ENCODE measurements around the gene SART3. TPM values are rescaled to one million over a fixed set of nuclear protein-coding genes. Genes with fewer than 3 reads are reported as not detected.

SART3 gene
- total RNA-seq, 3 donors from 2014 or later (not counting 1 experiment from before 2014, with no cell fraction given) = 76.5 to 107 (median 78.3) TPM

GRCh38 chr12:108565146-108565545 lies 4.2 kb upstream of the SART3 start:
- no peak for TF ChIP-seq CTCF (IDR thresholded peaks at IDR 0.05)
- H3K36me3 ChIP-seq (ENCODE audit: control insufficient read depth, insufficient read depth, low read length) = peaks cover 54% of the 10 kb centered on the region
- Mint-ChIP-seq H3K9me3 (no peaks in the 10 kb centered on the region), H3K36me3 (peaks cover 25% of the 10 kb centered on the region), H3K4me3 (no peak overlapping the region), H3K27me3 (ENCODE audit: low read depth in 2 of 2) (no peaks in the 10 kb centered on the region), H3K4me1 (peaks cover 26 to 27% of the 10 kb centered on the region in 2 donors), H3K27ac (no peak overlapping the region)
- WGBS (ENCODE audit: insufficient coverage) = 80% methylated on average over 3 of the region's 3 CpGs
- no peak overlapping the region for H3K27ac ChIP-seq (ENCODE audit: low read length)
- no peaks in the 10 kb centered on the region for H3K27me3 ChIP-seq (ENCODE audit: control insufficient read depth, insufficient read depth, low read length)
- ATAC-seq (no peak), DNase-seq (no peak)
- H3K4me3 ChIP-seq (ENCODE audit: low read length) = no peak overlapping the region
- no peaks in the 10 kb centered on the region for H3K9me3 ChIP-seq (ENCODE audit: control insufficient read depth, insufficient read depth, low read length)
- peaks cover 27% of the 10 kb centered on the region for H3K4me1 ChIP-seq (ENCODE audit: control insufficient read depth, insufficient read depth, low read length)
- intact Hi-C loops (cut with micrococcal nuclease) = loop anchor here (10.0 kb wide), 1 partner anchor 270 kb away; no protein-coding TSS in a partner anchor

GRCh38 chr12:108564724-108565123 lies 3.8 kb upstream of the SART3 start:
- no peaks in the 10 kb centered on the region for H3K9me3 Mint-ChIP-seq
- TF ChIP-seq CTCF (IDR thresholded peaks at IDR 0.05) = no peak
- Histone ChIP-seq H3K36me3 (ENCODE audit: control insufficient read depth, insufficient read depth, low read length) (peaks cover 54% of the 10 kb centered on the region), H3K4me3 (ENCODE audit: low read length) (no peak overlapping the region), H3K9me3 (ENCODE audit: control insufficient read depth, insufficient read depth, low read length) (no peaks in the 10 kb centered on the region), H3K27ac (ENCODE audit: low read length) (no peak overlapping the region), H3K4me1 (ENCODE audit: control insufficient read depth, insufficient read depth, low read length) (peaks cover 29% of the 10 kb centered on the region), H3K27me3 (ENCODE audit: control insufficient read depth, insufficient read depth, low read length) (no peaks in the 10 kb centered on the region)
- intact Hi-C loops (cut with micrococcal nuclease) = loop anchor here (5.0 to 10.0 kb wide), 2 partner anchors 68 to 270 kb away; partner anchors contain the start of gene SELPLG
- H3K27ac Mint-ChIP-seq = no peak overlapping the region
- DNase-seq (no peak), ATAC-seq (no peak)
- peaks cover 25% of the 10 kb centered on the region for H3K36me3 Mint-ChIP-seq
- no peaks in the 10 kb centered on the region for H3K27me3 Mint-ChIP-seq (ENCODE audit: low read depth in 2 of 2)
- peaks cover 31 to 32% of the 10 kb centered on the region in 2 donors for H3K4me1 Mint-ChIP-seq
- H3K4me3 Mint-ChIP-seq = no peak overlapping the region

GRCh38 chr12:108563804-108564151 lies 2.8 kb upstream of the SART3 start:
- no peak for TF ChIP-seq CTCF (IDR thresholded peaks at IDR 0.05)
- ATAC-seq (no peak), DNase-seq (no peak)
- Histone ChIP-seq H3K27me3 (ENCODE audit: control insufficient read depth, insufficient read depth, low read length) (no peaks in the 10 kb centered on the region), H3K4me1 (ENCODE audit: control insufficient read depth, insufficient read depth, low read length) (peaks cover 36% of the 10 kb centered on the region), H3K9me3 (ENCODE audit: control insufficient read depth, insufficient read depth, low read length) (no peaks in the 10 kb centered on the region), H3K4me3 (ENCODE audit: low read length) (no peak overlapping the region), H3K27ac (ENCODE audit: low read length) (peak overlapping the region; percentile 96), H3K36me3 (ENCODE audit: control insufficient read depth, insufficient read depth, low read length) (peaks cover 47% of the 10 kb centered on the region)
- no peak overlapping the region for H3K4me3 Mint-ChIP-seq
- H3K36me3 Mint-ChIP-seq = peaks cover 19% of the 10 kb centered on the region
- WGBS (ENCODE audit: insufficient coverage) = no CpG with 5 or more reads among the region's 1 CpG
- no peaks in the 10 kb centered on the region for H3K27me3 Mint-ChIP-seq (ENCODE audit: low read depth in 2 of 2)
- peak overlapping the region; percentile 99 to 100 for H3K27ac Mint-ChIP-seq
- H3K4me1 Mint-ChIP-seq = peaks cover 33 to 34% of the 10 kb centered on the region in 2 donors
- intact Hi-C loops (cut with micrococcal nuclease) = loop anchor here (1.0 to 10.0 kb wide), 9 partner anchors 55 to 530 kb away; partner anchors contain the start of genes ALKBH2 and SELPLG
- H3K9me3 Mint-ChIP-seq = no peaks in the 10 kb centered on the region
